Left renal cortex interstitium (tissue), 4 donors: ENCODE results near the gene DENND1A. TPM values are rescaled to one million over a fixed set of nuclear protein-coding genes. Genes with fewer than 3 reads are reported as not detected.

Source experiments
- DNase-seq, 4 donors: peaks; one replicate each; pipeline ENCODE4 v3.0.0-alpha.2; 2013; ENCODE audit warnings: low read depth in 4 of 4, low spot score in 2 of 4, missing footprints in 1 of 4
- polyA plus RNA-seq, 4 donors: library from polyadenylated mRNA; unstranded; fragments of 120-200 nt; gene quantifications; one replicate each; pipeline ENCODE4 v1.2.1, GENCODE V29; 2013; ENCODE audit not compliant: insufficient read length in 4 of 4

The DENND1A gene
- polyA plus RNA-seq, 4 donors = 19.1 to 24.5 (median 22.8) TPM

- DNase-seq = no peak
Measured at GRCh38 chr9:123422635-123423310, 507.2 kb downstream of the DENND1A start.

GRCh38 chr9:123421801-123422455 lies 508.0 kb downstream of the DENND1A start:
- DNase-seq = no peak

GRCh38 chr9:123421186-123421585 lies 508.7 kb downstream of the DENND1A start:
- no peak for DNase-seq

- no peak for DNase-seq
Measured at GRCh38 chr9:123420592-123421111, 509.3 kb downstream of the DENND1A start.

GRCh38 chr9:123419721-123420591 lies 510.0 kb downstream of the DENND1A start:
- no peak for DNase-seq

GRCh38 chr9:123419091-123419490 lies 510.8 kb downstream of the DENND1A start:
- DNase-seq = no peak

- no peak for DNase-seq
Measured at GRCh38 chr9:123418506-123418905, 511.4 kb downstream of the DENND1A start.

- DNase-seq = no peak
Measured at GRCh38 chr9:123418052-123418430, 511.9 kb downstream of the DENND1A start.

- no peak for DNase-seq
Measured at GRCh38 chr9:123417289-123418051, 512.5 kb downstream of the DENND1A start.

GRCh38 chr9:123416176-123416575 lies 513.8 kb downstream of the DENND1A start:
- no peak for DNase-seq

GRCh38 chr9:123414936-123415930 lies 514.7 kb downstream of the DENND1A start:
- no peak for DNase-seq

- DNase-seq = no peak
Measured at GRCh38 chr9:123414204-123414603, 515.7 kb downstream of the DENND1A start.

GRCh38 chr9:123412171-123412820 lies 517.6 kb downstream of the DENND1A start:
- DNase-seq = no peak

- no peak for DNase-seq
Measured at GRCh38 chr9:123411636-123412035, 518.3 kb downstream of the DENND1A start.

GRCh38 chr9:123411191-123411590 lies 518.7 kb downstream of the DENND1A start:
- DNase-seq = no peak

GRCh38 chr9:123410281-123410910 lies 519.5 kb downstream of the DENND1A start:
- DNase-seq = no peak

GRCh38 chr9:123408313-123409262 lies 521.3 kb downstream of the DENND1A start:
- no peak for DNase-seq
